Tibial artery (tissue), 4 donors: ENCODE data around the gene IPP.
"Not testable (repeated sequence)": the region's sequence is repeated elsewhere in the genome, so short reads cannot be mapped to it uniquely, and the experiment has no call there.

Experiments used
- DNase-seq, 2 donors: peaks; one replicate each; pipeline ENCODE4 v3.0.0-alpha.2; 2019
- H3K27ac ChIP-seq, 2 donors: fragments of 200-600 bp; sonication (generic) in 1 of 2; 1 replicate in 1 of 2; 2 replicates in 1 of 2; pipeline ENCODE4 v1.5.1; 2018 to 2019; ENCODE audit warnings: mild to moderate bottlenecking in 1 of 2
- H3K27me3 ChIP-seq, 2 donors: fragments of 200-600 bp; sonication (generic) in 1 of 2; one replicate each; pipeline versions ENCODE4 v1.5.1 to v1.6.0; 2016 to 2019
- H3K36me3 ChIP-seq, 3 donors: fragments of 200-600 bp; sonication (generic) in 2 of 3; one replicate each; pipeline ENCODE4 v1.5.1; 2016 to 2019; ENCODE audit warnings: mild to moderate bottlenecking in 2 of 3
- H3K4me1 ChIP-seq, 4 donors: fragments of 200-600 bp; sonication (generic) in 2 of 4; 1 replicate in 3 of 4; 2 replicates in 1 of 4; pipeline ENCODE4 v1.5.1; 2016 to 2019
- H3K4me3 ChIP-seq, 2 donors: fragments of 200-600 bp; sonication (generic) in 1 of 2; 1 replicate in 1 of 2; 2 replicates in 1 of 2; pipeline ENCODE4 v1.5.1; 2018 to 2019; ENCODE audit warnings: mild to moderate bottlenecking in 2 of 2
- H3K9me3 ChIP-seq, 3 donors: fragments of 200-600 bp; sonication (generic) in 1 of 3; one replicate each; pipeline ENCODE4 v1.5.1; 2016 to 2019
- intact Hi-C: fragments of 100-400 bp; cut with DNase I; formaldehyde crosslinking; loops from one replicate; pipeline ENCODE4 v1.15.0; 2023; ENCODE audit warnings: low total_unique reads
- TF ChIP-seq, protein P1 (sequence below), 2 experiments: fragments of 200-600 bp in 1 of 2; fragments of 450-650 bp in 1 of 2; IDR thresholded peaks; one replicate each; pipeline ENCODE4 v1.5.1; 2017 to 2019; ENCODE audit warnings: antibody characterized with exemption in 2 of 2, mild to moderate bottlenecking in 1 of 2, moderate library complexity in 1 of 2

IPP gene

GRCh38 chr1:45721207-45721606 lies 29.2 kb downstream of the IPP start:
- Histone ChIP-seq H3K9me3 (no peaks in the 10 kb centered on the region), H3K4me3 (no peak overlapping the region), H3K27me3 (no peaks in the 10 kb centered on the region), H3K36me3 (peaks cover 10 to 17% (median 10%) of the 10 kb centered on the region in 3 donors), H3K4me1 (no peaks in the 10 kb centered on the region), H3K27ac (no peak overlapping the region)
- intact Hi-C loops: no loop called here
- DNase-seq: no peak
- TF ChIP-seq, protein P1, sequence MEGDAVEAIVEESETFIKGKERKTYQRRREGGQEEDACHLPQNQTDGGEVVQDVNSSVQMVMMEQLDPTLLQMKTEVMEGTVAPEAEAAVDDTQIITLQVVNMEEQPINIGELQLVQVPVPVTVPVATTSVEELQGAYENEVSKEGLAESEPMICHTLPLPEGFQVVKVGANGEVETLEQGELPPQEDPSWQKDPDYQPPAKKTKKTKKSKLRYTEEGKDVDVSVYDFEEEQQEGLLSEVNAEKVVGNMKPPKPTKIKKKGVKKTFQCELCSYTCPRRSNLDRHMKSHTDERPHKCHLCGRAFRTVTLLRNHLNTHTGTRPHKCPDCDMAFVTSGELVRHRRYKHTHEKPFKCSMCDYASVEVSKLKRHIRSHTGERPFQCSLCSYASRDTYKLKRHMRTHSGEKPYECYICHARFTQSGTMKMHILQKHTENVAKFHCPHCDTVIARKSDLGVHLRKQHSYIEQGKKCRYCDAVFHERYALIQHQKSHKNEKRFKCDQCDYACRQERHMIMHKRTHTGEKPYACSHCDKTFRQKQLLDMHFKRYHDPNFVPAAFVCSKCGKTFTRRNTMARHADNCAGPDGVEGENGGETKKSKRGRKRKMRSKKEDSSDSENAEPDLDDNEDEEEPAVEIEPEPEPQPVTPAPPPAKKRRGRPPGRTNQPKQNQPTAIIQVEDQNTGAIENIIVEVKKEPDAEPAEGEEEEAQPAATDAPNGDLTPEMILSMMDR (IDR thresholded peaks at IDR 0.05): no peak

- Histone ChIP-seq H3K4me1 (no peaks in the 10 kb centered on the region), H3K27ac (no peak overlapping the region), H3K27me3 (no peaks in the 10 kb centered on the region), H3K36me3 (peaks cover 10 to 42% (median 16%) of the 10 kb centered on the region in 3 donors), H3K4me3 (no peak overlapping the region), H3K9me3 (no peaks in the 10 kb centered on the region)
- DNase-seq: no peak
- intact Hi-C loops: no loop called here
- TF ChIP-seq, protein P1 (IDR thresholded peaks at IDR 0.05): no peak
Measured at GRCh38 chr1:45718289-45718688, 32.2 kb downstream of the IPP start.

DNA sequence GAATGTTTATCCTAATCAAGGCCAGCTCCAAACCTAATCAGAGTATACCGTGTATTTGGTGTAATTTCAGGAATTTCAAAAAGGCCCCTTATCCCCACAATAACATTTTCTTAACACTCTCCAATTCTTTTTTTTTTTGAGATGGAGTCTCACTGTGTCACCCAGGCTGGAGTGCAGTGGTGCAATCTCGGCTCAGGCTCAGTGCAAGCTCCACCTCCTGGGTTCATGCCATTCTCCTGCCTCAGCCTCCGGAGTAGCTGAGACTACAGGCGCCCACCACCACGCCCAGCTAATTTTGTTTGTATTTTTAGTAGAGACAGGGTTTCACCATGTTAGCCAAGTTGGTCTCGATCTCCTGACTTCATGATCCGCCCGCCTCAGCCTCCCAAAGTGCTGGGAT lies 33.1 kb downstream of the IPP start:
- DNase-seq, H3K4me3 ChIP-seq, intact Hi-C loops, H3K9me3 ChIP-seq, H3K27me3 ChIP-seq, H3K27ac ChIP-seq, H3K4me1 ChIP-seq: not testable (repeated sequence)
- peaks cover 10 to 52% (median 16%) of the 10 kb centered on the region in 3 donors for H3K36me3 ChIP-seq

DNA sequence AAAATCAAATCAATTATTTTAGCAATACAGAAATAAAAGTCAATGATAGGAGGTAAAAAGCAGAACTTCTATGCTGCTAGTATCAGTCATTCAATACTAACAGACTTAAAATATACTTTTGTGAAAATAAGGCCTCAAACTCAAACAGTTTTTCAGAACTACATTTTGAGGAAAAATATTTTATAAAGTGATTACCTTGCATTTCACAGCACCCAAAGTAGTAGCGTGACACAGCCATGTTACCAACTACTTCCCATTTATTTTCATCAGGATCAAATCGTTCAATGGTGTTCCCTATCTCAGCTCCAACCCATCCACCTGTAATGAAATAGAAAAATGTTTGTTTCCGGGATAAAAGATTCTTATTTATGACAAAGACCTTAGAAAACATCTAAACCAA lies 33.8 kb downstream of the IPP start:
- Histone ChIP-seq H3K4me3 (no peak overlapping the region), H3K27ac (no peak overlapping the region), H3K36me3 (peaks cover 10 to 58% (median 16%) of the 10 kb centered on the region in 3 donors), H3K9me3 (no peaks in the 10 kb centered on the region), H3K27me3 (no peaks in the 10 kb centered on the region), H3K4me1 (no peaks in the 10 kb centered on the region)
- DNase-seq: no peak
- intact Hi-C loops: no loop called here
- TF ChIP-seq, protein P1 (IDR thresholded peaks at IDR 0.05): no peak

DNA sequence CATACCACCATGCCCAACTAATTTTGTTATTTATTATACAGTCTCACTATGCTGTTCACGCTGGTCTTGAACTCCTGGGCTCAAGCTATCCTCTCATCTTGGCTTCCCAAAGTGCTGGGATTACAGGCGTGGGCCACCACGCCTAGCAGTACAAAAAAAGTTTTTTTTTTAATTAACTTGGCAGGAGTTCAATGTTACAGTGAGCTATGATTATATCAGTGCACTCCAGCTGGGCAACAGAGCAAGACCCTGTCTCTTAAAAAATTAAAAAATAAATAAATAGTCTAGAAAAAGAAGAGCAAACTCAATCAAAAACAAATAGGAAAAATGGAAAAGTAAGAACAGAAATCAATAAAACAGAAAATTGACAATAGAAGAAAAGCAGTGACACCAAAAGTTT lies 36.7 kb downstream of the IPP start:
- TF ChIP-seq, protein P1 (IDR thresholded peaks at IDR 0.05): no peak
- peaks cover 11 to 75% (median 20%) of the 10 kb centered on the region in 3 donors for H3K36me3 ChIP-seq
- intact Hi-C loops: no loop called here
- H3K27ac ChIP-seq: no peak overlapping the region
- H3K27me3 ChIP-seq: no peaks in the 10 kb centered on the region
- DNase-seq: no peak
- H3K4me3 ChIP-seq: no peak overlapping the region
- no peaks in the 10 kb centered on the region for H3K4me1 ChIP-seq
- H3K9me3 ChIP-seq: no peaks in the 10 kb centered on the region

GRCh38 chr1:45704637-45705036 lies 45.8 kb downstream of the IPP start:
- peaks cover 20 to 51% (median 35%) of the 10 kb centered on the region in 3 donors for H3K36me3 ChIP-seq
- H3K9me3 ChIP-seq: no peaks in the 10 kb centered on the region

More at GRCh38 chr1:45704637-45705036, 45.8 kb downstream of the IPP start:
- DNase-seq: no peak
- Histone ChIP-seq H3K27me3 (no peaks in the 10 kb centered on the region), H3K4me3 (no peak overlapping the region), H3K4me1 (no peaks in the 10 kb centered on the region), H3K27ac (no peak overlapping the region)
- intact Hi-C loops: no loop called here
- TF ChIP-seq, protein P1 (IDR thresholded peaks at IDR 0.05): no peak
